ENCODE data around the gene ZNF574.

Gene ZNF574

GRCh38 chr19:42086188-42086736 lies 10.3 kb downstream of the ZNF574 start:
- H3K4me3 ChIP-seq (ENCODE audit: low read depth, low read length) = no peak overlapping the region
- H3K36me3 ChIP-seq (ENCODE audit: control insufficient read depth, insufficient read depth, low read length) = peaks cover 10% of the 10 kb centered on the region
- no peaks in the 10 kb centered on the region for H3K27me3 ChIP-seq (ENCODE audit: control insufficient read depth, insufficient read depth, low read length)
- no peak overlapping the region for H3K9ac ChIP-seq (ENCODE audit: low read depth, low read length)
- no peaks in the 10 kb centered on the region for H3K4me1 ChIP-seq (ENCODE audit: control insufficient read depth, insufficient read depth, low read length)
- H3K9me3 ChIP-seq (ENCODE audit: control insufficient read depth, insufficient read depth, low read length) = no peaks in the 10 kb centered on the region
- no peak overlapping the region for H3K27ac ChIP-seq (ENCODE audit: low read depth, low read length)

DNA sequence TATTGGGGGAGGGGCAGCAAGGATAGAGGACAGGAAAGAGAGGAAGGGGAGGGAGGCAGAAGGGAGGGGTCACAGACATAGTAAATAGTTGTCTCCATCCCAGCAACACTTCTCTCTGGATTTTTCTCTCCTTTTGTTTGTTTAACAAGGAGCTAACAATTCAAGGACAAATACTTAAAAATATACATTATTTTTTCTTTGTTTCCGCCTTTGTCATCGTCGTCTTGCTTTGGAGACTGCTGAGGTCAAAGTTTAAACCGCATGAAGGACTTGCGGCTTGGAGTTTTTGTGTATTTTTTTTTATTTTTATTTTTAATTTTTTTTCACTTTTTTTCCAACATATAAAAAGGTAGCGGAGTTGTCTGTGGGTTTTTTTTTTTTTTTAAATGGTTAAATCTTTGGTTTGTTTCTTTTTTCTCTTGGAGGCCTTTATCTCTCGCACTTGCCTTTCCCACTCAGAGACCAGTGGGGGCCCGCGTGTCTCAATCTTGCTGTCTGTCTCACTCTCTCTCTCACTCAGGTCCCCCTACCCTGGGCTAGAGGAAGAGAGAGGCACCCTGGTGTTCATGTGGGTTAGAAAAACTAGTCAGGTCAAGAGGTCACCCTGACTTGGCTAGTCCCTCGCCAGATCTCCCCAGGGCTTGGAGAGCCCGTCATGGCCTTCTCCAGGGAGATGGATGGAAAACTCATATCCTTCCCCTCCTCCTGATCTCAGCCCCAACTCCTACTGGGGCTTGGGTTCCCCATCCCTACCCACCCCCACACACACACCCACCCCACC lies 11.0 kb downstream of the ZNF574 start:
- Histone ChIP-seq H3K4me1 (ENCODE audit: control insufficient read depth, insufficient read depth, low read length) (no peaks in the 10 kb centered on the region), H3K27ac (ENCODE audit: low read depth, low read length) (no peak overlapping the region), H3K4me3 (ENCODE audit: low read depth, low read length) (no peak overlapping the region), H3K9ac (ENCODE audit: low read depth, low read length) (no peak overlapping the region), H3K27me3 (ENCODE audit: control insufficient read depth, insufficient read depth, low read length) (no peaks in the 10 kb centered on the region), H3K9me3 (ENCODE audit: control insufficient read depth, insufficient read depth, low read length) (no peaks in the 10 kb centered on the region), H3K36me3 (ENCODE audit: control insufficient read depth, insufficient read depth, low read length) (peaks cover 3% of the 10 kb centered on the region)

GRCh38 chr19:42088471-42089190 lies 12.7 kb downstream of the ZNF574 start:
- Histone ChIP-seq H3K4me3 (ENCODE audit: low read depth, low read length) (no peak overlapping the region), H3K9me3 (ENCODE audit: control insufficient read depth, insufficient read depth, low read length) (no peaks in the 10 kb centered on the region), H3K27me3 (ENCODE audit: control insufficient read depth, insufficient read depth, low read length) (no peaks in the 10 kb centered on the region), H3K36me3 (ENCODE audit: control insufficient read depth, insufficient read depth, low read length) (no peaks in the 10 kb centered on the region), H3K9ac (ENCODE audit: low read depth, low read length) (no peak overlapping the region), H3K27ac (ENCODE audit: low read depth, low read length) (no peak overlapping the region), H3K4me1 (ENCODE audit: control insufficient read depth, insufficient read depth, low read length) (no peaks in the 10 kb centered on the region)

GRCh38 chr19:42089191-42089750 lies 13.3 kb downstream of the ZNF574 start:
- H3K9ac ChIP-seq (ENCODE audit: low read depth, low read length) = no peak overlapping the region
- H3K27me3 ChIP-seq (ENCODE audit: control insufficient read depth, insufficient read depth, low read length) = no peaks in the 10 kb centered on the region
- H3K9me3 ChIP-seq (ENCODE audit: control insufficient read depth, insufficient read depth, low read length) = no peaks in the 10 kb centered on the region
- no peaks in the 10 kb centered on the region for H3K4me1 ChIP-seq (ENCODE audit: control insufficient read depth, insufficient read depth, low read length)
- no peaks in the 10 kb centered on the region for H3K36me3 ChIP-seq (ENCODE audit: control insufficient read depth, insufficient read depth, low read length)
- H3K27ac ChIP-seq (ENCODE audit: low read depth, low read length) = no peak overlapping the region
- H3K4me3 ChIP-seq (ENCODE audit: low read depth, low read length) = no peak overlapping the region

- Histone ChIP-seq H3K9ac (ENCODE audit: low read depth, low read length) (no peak overlapping the region), H3K9me3 (ENCODE audit: control insufficient read depth, insufficient read depth, low read length) (no peaks in the 10 kb centered on the region), H3K36me3 (ENCODE audit: control insufficient read depth, insufficient read depth, low read length) (no peaks in the 10 kb centered on the region), H3K4me3 (ENCODE audit: low read depth, low read length) (no peak overlapping the region), H3K27ac (ENCODE audit: low read depth, low read length) (no peak overlapping the region), H3K4me1 (ENCODE audit: control insufficient read depth, insufficient read depth, low read length) (no peaks in the 10 kb centered on the region), H3K27me3 (ENCODE audit: control insufficient read depth, insufficient read depth, low read length) (no peaks in the 10 kb centered on the region)
Observed at GRCh38 chr19:42089772-42090171, 13.8 kb downstream of the ZNF574 start.

DNA sequence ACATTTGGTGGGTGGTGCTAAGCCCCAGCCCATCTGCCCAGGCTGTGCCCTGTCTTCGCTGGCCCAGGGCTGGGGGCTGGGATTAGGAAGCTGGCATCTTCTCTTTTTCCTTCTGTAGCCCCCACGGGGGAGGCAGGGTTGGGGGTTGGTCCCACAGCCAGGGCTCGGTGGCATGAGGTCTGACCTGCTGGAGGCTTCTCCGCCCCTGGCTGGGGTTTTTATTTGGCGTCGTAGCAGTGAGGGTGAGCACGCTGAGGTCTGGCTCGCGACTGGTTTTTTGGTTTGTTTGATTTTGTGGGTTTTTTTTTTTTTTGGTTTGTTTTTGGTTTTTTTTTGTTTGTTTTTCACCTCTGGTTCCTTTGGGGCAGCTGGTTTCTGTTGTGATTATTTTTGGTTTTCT lies 14.7 kb downstream of the ZNF574 start:
- H3K4me3 ChIP-seq (ENCODE audit: low read depth, low read length) = no peak overlapping the region
- no peaks in the 10 kb centered on the region for H3K36me3 ChIP-seq (ENCODE audit: control insufficient read depth, insufficient read depth, low read length)
- no peaks in the 10 kb centered on the region for H3K9me3 ChIP-seq (ENCODE audit: control insufficient read depth, insufficient read depth, low read length)
- H3K9ac ChIP-seq (ENCODE audit: low read depth, low read length) = no peak overlapping the region
- H3K27me3 ChIP-seq (ENCODE audit: control insufficient read depth, insufficient read depth, low read length) = no peaks in the 10 kb centered on the region
- no peak overlapping the region for H3K27ac ChIP-seq (ENCODE audit: low read depth, low read length)
- H3K4me1 ChIP-seq (ENCODE audit: control insufficient read depth, insufficient read depth, low read length) = peaks cover 3% of the 10 kb centered on the region

- Histone ChIP-seq H3K4me3 (ENCODE audit: low read depth, low read length) (no peak overlapping the region), H3K27ac (ENCODE audit: low read depth, low read length) (no peak overlapping the region), H3K36me3 (ENCODE audit: control insufficient read depth, insufficient read depth, low read length) (no peaks in the 10 kb centered on the region), H3K27me3 (ENCODE audit: control insufficient read depth, insufficient read depth, low read length) (no peaks in the 10 kb centered on the region), H3K9me3 (ENCODE audit: control insufficient read depth, insufficient read depth, low read length) (no peaks in the 10 kb centered on the region), H3K4me1 (ENCODE audit: control insufficient read depth, insufficient read depth, low read length) (peaks cover 3% of the 10 kb centered on the region), H3K9ac (ENCODE audit: low read depth, low read length) (no peak overlapping the region)
Observed at GRCh38 chr19:42091300-42091699, 15.3 kb downstream of the ZNF574 start.

DNA sequence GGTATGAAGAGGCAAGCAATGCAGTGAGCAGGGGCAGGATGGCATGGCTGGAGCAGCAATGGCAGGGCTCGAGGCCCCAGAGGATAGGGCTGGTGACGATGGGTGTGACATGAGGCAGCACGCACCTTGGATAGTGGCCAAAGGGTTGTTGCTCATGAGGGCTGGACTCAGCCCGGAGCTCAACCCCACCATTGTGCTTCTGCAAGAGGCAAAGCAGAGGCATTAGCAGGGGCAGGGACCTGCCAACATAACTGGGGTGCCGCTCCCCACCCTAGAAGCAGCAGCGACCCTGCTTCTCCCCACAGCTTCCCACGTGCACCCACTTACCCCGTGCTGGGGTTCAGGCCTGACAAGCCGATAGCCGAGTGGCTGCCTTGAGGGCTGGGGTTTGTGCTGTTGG lies 15.8 kb downstream of the ZNF574 start:
- no peaks in the 10 kb centered on the region for H3K36me3 ChIP-seq (ENCODE audit: control insufficient read depth, insufficient read depth, low read length)
- H3K4me1 ChIP-seq (ENCODE audit: control insufficient read depth, insufficient read depth, low read length) = peaks cover 3% of the 10 kb centered on the region
- no peaks in the 10 kb centered on the region for H3K27me3 ChIP-seq (ENCODE audit: control insufficient read depth, insufficient read depth, low read length)
- no peak overlapping the region for H3K9ac ChIP-seq (ENCODE audit: low read depth, low read length)
- no peaks in the 10 kb centered on the region for H3K9me3 ChIP-seq (ENCODE audit: control insufficient read depth, insufficient read depth, low read length)
- H3K4me3 ChIP-seq (ENCODE audit: low read depth, low read length) = no peak overlapping the region
- no peak overlapping the region for H3K27ac ChIP-seq (ENCODE audit: low read depth, low read length)

- Histone ChIP-seq H3K27ac (ENCODE audit: low read depth, low read length) (no peak overlapping the region), H3K4me1 (ENCODE audit: control insufficient read depth, insufficient read depth, low read length) (peaks cover 3% of the 10 kb centered on the region)
Observed at GRCh38 chr19:42092350-42092749, 16.4 kb downstream of the ZNF574 start.

DNA sequence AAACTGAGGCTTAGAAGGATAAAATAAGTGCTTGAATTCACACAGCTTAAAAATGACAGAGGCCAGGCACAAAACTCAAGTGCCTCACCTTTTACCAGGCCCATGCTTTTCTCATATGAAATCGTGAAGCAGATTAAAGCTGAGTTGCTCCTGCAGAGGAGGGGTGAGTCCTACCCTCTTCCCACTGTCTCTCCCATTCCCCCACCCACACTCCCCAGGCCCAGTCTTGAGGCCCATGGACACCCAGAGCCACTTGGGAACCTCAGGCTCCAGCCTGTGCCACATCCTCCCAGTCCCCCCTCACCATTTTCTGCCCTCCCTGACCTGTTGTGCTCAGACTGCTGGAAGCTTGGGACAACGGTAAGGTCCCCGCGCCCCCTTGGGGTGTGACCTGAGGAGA lies 17.5 kb downstream of the ZNF574 start:
- H3K9me3 ChIP-seq (ENCODE audit: control insufficient read depth, insufficient read depth, low read length) = no peaks in the 10 kb centered on the region
- H3K27ac ChIP-seq (ENCODE audit: low read depth, low read length) = no peak overlapping the region
- H3K4me3 ChIP-seq (ENCODE audit: low read depth, low read length) = no peak overlapping the region
- no peak overlapping the region for H3K9ac ChIP-seq (ENCODE audit: low read depth, low read length)
- H3K4me1 ChIP-seq (ENCODE audit: control insufficient read depth, insufficient read depth, low read length) = peaks cover 3% of the 10 kb centered on the region
- no peaks in the 10 kb centered on the region for H3K36me3 ChIP-seq (ENCODE audit: control insufficient read depth, insufficient read depth, low read length)
- no peaks in the 10 kb centered on the region for H3K27me3 ChIP-seq (ENCODE audit: control insufficient read depth, insufficient read depth, low read length)

More at GRCh38 chr19:42092350-42092749, 16.4 kb downstream of the ZNF574 start:
- no peak overlapping the region for H3K9ac ChIP-seq (ENCODE audit: low read depth, low read length)
- H3K9me3 ChIP-seq (ENCODE audit: control insufficient read depth, insufficient read depth, low read length) = no peaks in the 10 kb centered on the region
- no peaks in the 10 kb centered on the region for H3K36me3 ChIP-seq (ENCODE audit: control insufficient read depth, insufficient read depth, low read length)
- H3K4me3 ChIP-seq (ENCODE audit: low read depth, low read length) = no peak overlapping the region
- no peaks in the 10 kb centered on the region for H3K27me3 ChIP-seq (ENCODE audit: control insufficient read depth, insufficient read depth, low read length)

- H3K9ac ChIP-seq (ENCODE audit: low read depth, low read length) = no peak overlapping the region
- no peak overlapping the region for H3K27ac ChIP-seq (ENCODE audit: low read depth, low read length)
- no peak overlapping the region for H3K4me3 ChIP-seq (ENCODE audit: low read depth, low read length)
- H3K27me3 ChIP-seq (ENCODE audit: control insufficient read depth, insufficient read depth, low read length) = no peaks in the 10 kb centered on the region
- no peaks in the 10 kb centered on the region for H3K9me3 ChIP-seq (ENCODE audit: control insufficient read depth, insufficient read depth, low read length)
- H3K4me1 ChIP-seq (ENCODE audit: control insufficient read depth, insufficient read depth, low read length) = peaks cover 3% of the 10 kb centered on the region
- no peaks in the 10 kb centered on the region for H3K36me3 ChIP-seq (ENCODE audit: control insufficient read depth, insufficient read depth, low read length)
Observed at GRCh38 chr19:42093926-42094325, 18.0 kb downstream of the ZNF574 start.
